ENCODE results near the gene DDX17.
A peak's percentile ranks its signal among the peaks of the same experiment; 100 is the strongest.

DDX17 gene

GRCh38 chr22:38464992-38465672 is 41.0 kb downstream of the DDX17 start:
- DNase-seq = no peak

GRCh38 chr22:38462960-38463784 is 42.9 kb downstream of the DDX17 start:
- DNase-seq = no peak

- peak; percentile 23 for DNase-seq
Measured at GRCh38 chr22:38461414-38462081, 44.6 kb downstream of the DDX17 start.

GRCh38 chr22:38461057-38461413 is 45.1 kb downstream of the DDX17 start:
- DNase-seq = no peak

GRCh38 chr22:38460426-38460840 is 45.7 kb downstream of the DDX17 start:
- DNase-seq = no peak

- no peak for DNase-seq
Measured at GRCh38 chr22:38456841-38457699, 49.0 kb downstream of the DDX17 start.

- DNase-seq = no peak
Measured at GRCh38 chr22:38456272-38456835, 49.8 kb downstream of the DDX17 start.

- DNase-seq = no peak
Measured at GRCh38 chr22:38455530-38456271, 50.4 kb downstream of the DDX17 start.

GRCh38 chr22:38455076-38455529 is 51.0 kb downstream of the DDX17 start, which contains the start of gene KCNJ4:
KCNJ4 (minus strand) TSS chr22:38455199; CDS start chr22:38428132, 27,067 bp downstream.
- DNase-seq = no peak

- DNase-seq = no peak
Measured at GRCh38 chr22:38454353-38455075, 51.6 kb downstream of the DDX17 start.

GRCh38 chr22:38453996-38454352 is 52.1 kb downstream of the DDX17 start:
- DNase-seq = no peak

- no peak for DNase-seq
Measured at GRCh38 chr22:38453066-38453672, 52.9 kb downstream of the DDX17 start.

- peak; percentile 74 for DNase-seq
Measured at GRCh38 chr22:38452373-38453065, 53.6 kb downstream of the DDX17 start.

GRCh38 chr22:38451864-38452263 is 54.2 kb downstream of the DDX17 start:
- DNase-seq = no peak

- no peak for DNase-seq
Measured at GRCh38 chr22:38451404-38451803, 54.7 kb downstream of the DDX17 start.

- DNase-seq = no peak
Measured at GRCh38 chr22:38450234-38450797, 55.8 kb downstream of the DDX17 start.

GRCh38 chr22:38449776-38450175 is 56.3 kb downstream of the DDX17 start:
- no peak for DNase-seq

- no peak for DNase-seq
Measured at GRCh38 chr22:38448945-38449745, 57.0 kb downstream of the DDX17 start.

Data from NCI-H1694 (cell line).